Diencephalon (tissue), 1 donor: Measurements from ENCODE around the gene KBTBD3. TPM values are rescaled to one million over a fixed set of nuclear protein-coding genes. Genes with fewer than 3 reads are reported as not detected.

Experiments
- total RNA-seq: library from RNA; depleted of rRNA; stranded (reverse); fragments of >200 nt; gene quantifications from one replicate; pipeline ENCODE4 v1.2.3, GENCODE V29; 2014

KBTBD3 gene
- total RNA-seq: 21.9 TPM

GRCh38 chr11:106076919-106077608, at the start of gene KBTBD3:
Gene KBTBD3 (minus strand): TSS chr11:106077347. CDS start chr11:106059097, 18,250 bp downstream.

GRCh38 chr11:106077609-106078455, 685 bp upstream of the KBTBD3 start, which contains the start of gene AASDHPPT:
Gene AASDHPPT (plus strand): TSS chr11:106077662. CDS start chr11:106077711, 49 bp downstream.

GRCh38 chr11:106021967-106022794, 55.0 kb downstream of the KBTBD3 start, which contains the start of gene MSANTD4:
Gene MSANTD4 (minus strand): TSS chr11:106022240. CDS start chr11:106010917, 11,323 bp downstream.

Other genes starting within 250 kb of the KBTBD3 start
- 73.1 TPM for gene MSANTD4, start 55.1 kb downstream of the KBTBD3 start, total RNA-seq
- gene AASDHPPT, start 315 bp upstream of the KBTBD3 start, total RNA-seq: 240 TPM